ENCODE results near the gene PLXNA1.

The PLXNA1 gene

DNA sequence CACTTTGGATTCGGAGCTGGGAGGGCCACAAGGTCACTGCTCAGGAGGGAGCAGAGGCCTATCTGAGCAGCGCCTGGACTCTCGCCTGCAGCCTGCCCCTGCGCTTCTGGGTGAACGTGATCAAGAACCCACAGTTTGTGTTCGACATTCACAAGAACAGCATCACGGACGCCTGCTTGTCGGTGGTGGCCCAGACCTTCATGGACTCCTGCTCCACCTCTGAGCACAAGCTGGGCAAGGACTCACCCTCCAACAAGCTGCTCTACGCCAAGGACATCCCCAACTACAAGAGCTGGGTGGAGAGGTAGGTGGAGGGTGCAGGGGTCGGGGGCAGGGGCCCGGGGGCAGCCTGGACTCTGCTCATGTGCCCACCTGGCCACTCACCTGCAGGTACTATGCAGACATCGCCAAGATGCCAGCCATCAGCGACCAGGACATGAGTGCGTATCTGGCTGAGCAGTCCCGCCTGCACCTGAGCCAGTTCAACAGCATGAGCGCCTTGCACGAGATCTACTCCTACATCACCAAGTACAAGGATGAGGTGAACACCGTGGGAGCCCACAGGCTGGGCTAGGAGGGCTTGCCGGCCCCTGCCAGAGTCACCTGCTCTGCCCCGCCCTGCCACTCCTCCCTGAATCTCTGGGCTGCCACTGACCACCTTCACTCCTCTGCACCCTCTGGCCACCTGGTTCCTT, 49.5 kb downstream of the PLXNA1 start:
- H3K4me3 ChIP-seq (ENCODE audit: low read length) = no peak overlapping the region
- TF ChIP-seq, protein P1, sequence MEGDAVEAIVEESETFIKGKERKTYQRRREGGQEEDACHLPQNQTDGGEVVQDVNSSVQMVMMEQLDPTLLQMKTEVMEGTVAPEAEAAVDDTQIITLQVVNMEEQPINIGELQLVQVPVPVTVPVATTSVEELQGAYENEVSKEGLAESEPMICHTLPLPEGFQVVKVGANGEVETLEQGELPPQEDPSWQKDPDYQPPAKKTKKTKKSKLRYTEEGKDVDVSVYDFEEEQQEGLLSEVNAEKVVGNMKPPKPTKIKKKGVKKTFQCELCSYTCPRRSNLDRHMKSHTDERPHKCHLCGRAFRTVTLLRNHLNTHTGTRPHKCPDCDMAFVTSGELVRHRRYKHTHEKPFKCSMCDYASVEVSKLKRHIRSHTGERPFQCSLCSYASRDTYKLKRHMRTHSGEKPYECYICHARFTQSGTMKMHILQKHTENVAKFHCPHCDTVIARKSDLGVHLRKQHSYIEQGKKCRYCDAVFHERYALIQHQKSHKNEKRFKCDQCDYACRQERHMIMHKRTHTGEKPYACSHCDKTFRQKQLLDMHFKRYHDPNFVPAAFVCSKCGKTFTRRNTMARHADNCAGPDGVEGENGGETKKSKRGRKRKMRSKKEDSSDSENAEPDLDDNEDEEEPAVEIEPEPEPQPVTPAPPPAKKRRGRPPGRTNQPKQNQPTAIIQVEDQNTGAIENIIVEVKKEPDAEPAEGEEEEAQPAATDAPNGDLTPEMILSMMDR (conservative IDR thresholded peaks at IDR 0.05; ENCODE audit: low read depth, low read length) = no peak
- DNase-seq (ENCODE audit: low read depth) = no peak

Measured in retinal pigment epithelial cell (primary cell).